Measurements from ENCODE around the gene RNPEP.

GRCh38 chr1:202016811-202017748 is 34.6 kb downstream of the RNPEP start:
- TF ChIP-seq CTCF (IDR thresholded peaks at IDR 0.05; ENCODE audit: low read depth, low read length, poor library complexity, severe bottlenecking) (no peak), EZH2phosphoT487 (IDR thresholded peaks at IDR 0.05; ENCODE audit: borderline replicate concordance, low read length) (no peak)

Measured in DOHH2 (cell line).